ENCODE data around the gene SLC49A3. TPM values are rescaled to one million over a fixed set of nuclear protein-coding genes. Genes with fewer than 3 reads are reported as not detected.

The SLC49A3 gene
- total RNA-seq, 2 experiments from 2014 or later: 0.22 to 0.91 TPM

- Histone ChIP-seq H3K9me3 (ENCODE audit: control insufficient read depth in 1 of 2, insufficient read depth in 1 of 2, low read length in 2 of 2) (no peaks in the 10 kb centered on the region), H3K4me1 (ENCODE audit: insufficient read depth, low read length) (peaks cover 22% of the 10 kb centered on the region), H3K27ac (ENCODE audit: low read depth in 1 of 2, low read length in 2 of 2) (no peak overlapping the region), H3K27me3 (ENCODE audit: control insufficient read depth in 1 of 2, insufficient read depth in 2 of 2, low read length in 2 of 2) (no peaks in the 10 kb centered on the region), H3K4me3 (ENCODE audit: low read length) (no peak overlapping the region), H3K36me3 (ENCODE audit: insufficient read depth, low read length) (peaks cover 6% of the 10 kb centered on the region)
- peaks cover 13% of the 10 kb centered on the region for H3K36me3 Mint-ChIP-seq (ENCODE audit: low read depth)
- no peak for DNase-seq
- no peak for ATAC-seq (ENCODE audit: poor library complexity)
- H3K4me3 Mint-ChIP-seq: peak overlapping the region; percentile 38
- intact Hi-C loops (cut with DNase I, micrococcal nuclease): no loop called here
- peaks cover 10% of the 10 kb centered on the region for H3K4me1 Mint-ChIP-seq (ENCODE audit: low read depth)
- no peaks in the 10 kb centered on the region for H3K27me3 Mint-ChIP-seq
- H3K9me3 Mint-ChIP-seq: no peaks in the 10 kb centered on the region
- no peak for TF ChIP-seq CTCF (IDR thresholded peaks at IDR 0.05)
- ChIA-PET POLR2A (interaction anchor here (4.3 kb wide), 1 partner anchor 8 kb away, joined by 64 read pairs; the partner anchor contains the start of genes ATP5ME and MYL5), CTCF (interaction anchor here (1.4 kb wide), 1 partner anchor 9 kb away, joined by 5 read pairs; the partner anchor contains the start of genes ATP5ME and MYL5)
- H3K27ac Mint-ChIP-seq: no peak overlapping the region
These were observed 23.1 kb downstream of the SLC49A3 start for GRCh38 chr4:665751-666435.

GRCh38 chr4:665381-665750 is 23.6 kb downstream of the SLC49A3 start:
- TF ChIP-seq CTCF (IDR thresholded peaks at IDR 0.05): no peak

GRCh38 chr4:664713-665231 is 24.2 kb downstream of the SLC49A3 start:
- Mint-ChIP-seq H3K9me3 (no peaks in the 10 kb centered on the region), H3K4me3 (peak overlapping the region; percentile 86), H3K27ac (peak overlapping the region; percentile 80), H3K4me1 (ENCODE audit: low read depth) (peaks cover 10% of the 10 kb centered on the region), H3K36me3 (ENCODE audit: low read depth) (peaks cover 6% of the 10 kb centered on the region), H3K27me3 (no peaks in the 10 kb centered on the region)
- Histone ChIP-seq H3K4me1 (ENCODE audit: insufficient read depth, low read length) (peaks cover 22% of the 10 kb centered on the region), H3K27ac (ENCODE audit: low read depth in 1 of 2, low read length in 2 of 2) (no peak overlapping the region), H3K4me3 (ENCODE audit: low read length) (peak overlapping the region; percentile 86), H3K27me3 (ENCODE audit: control insufficient read depth in 1 of 2, insufficient read depth in 2 of 2, low read length in 2 of 2) (no peaks in the 10 kb centered on the region), H3K36me3 (ENCODE audit: insufficient read depth, low read length) (no peaks in the 10 kb centered on the region), H3K9me3 (ENCODE audit: control insufficient read depth in 1 of 2, insufficient read depth in 1 of 2, low read length in 2 of 2) (no peaks in the 10 kb centered on the region)
- intact Hi-C loops (cut with DNase I, micrococcal nuclease): loop anchor here (5.0 kb wide), 3 partner anchors 118 to 327 kb away; partner anchors contain the start of genes PIGG (in 1 of the 2), ZNF141 (in 1 of the 2) and ZNF721 (in 1 of the 2)
- ATAC-seq (ENCODE audit: poor library complexity) (no peak), DNase-seq (peak in 1 of 14 experiments; percentile 21)
- ChIA-PET CTCF (interaction anchor here (1.7 kb wide), 1 partner anchor 9 kb away, joined by 4 read pairs; the partner anchor contains the start of genes ATP5ME and MYL5), POLR2A (interaction anchor here (1.0 to 4.3 kb wide), 3 partner anchors 10 to 328 kb away, joined by 3 to 64 read pairs (median 3); partner anchors contain the start of genes ATP5ME, MYL5 and ZNF141)
- no peak for TF ChIP-seq CTCF (IDR thresholded peaks at IDR 0.05)

More at GRCh38 chr4:665381-665750, 23.6 kb downstream of the SLC49A3 start:
- H3K4me1 Mint-ChIP-seq (ENCODE audit: low read depth): peaks cover 10% of the 10 kb centered on the region
- Histone ChIP-seq H3K36me3 (ENCODE audit: insufficient read depth, low read length) (peaks cover under 1% of the 10 kb centered on the region), H3K9me3 (ENCODE audit: control insufficient read depth in 1 of 2, insufficient read depth in 1 of 2, low read length in 2 of 2) (no peaks in the 10 kb centered on the region), H3K27ac (ENCODE audit: low read depth in 1 of 2, low read length in 2 of 2) (no peak overlapping the region), H3K27me3 (ENCODE audit: control insufficient read depth in 1 of 2, insufficient read depth in 2 of 2, low read length in 2 of 2) (no peaks in the 10 kb centered on the region), H3K4me3 (ENCODE audit: low read length) (no peak overlapping the region), H3K4me1 (ENCODE audit: insufficient read depth, low read length) (peaks cover 22% of the 10 kb centered on the region)
- H3K4me3 Mint-ChIP-seq: peak overlapping the region; percentile 38
- ATAC-seq (ENCODE audit: poor library complexity) (no peak), DNase-seq (no peak)
- intact Hi-C loops (cut with DNase I, micrococcal nuclease): no loop called here
- ChIA-PET POLR2A (interaction anchor here (4.3 kb wide), 1 partner anchor 9 kb away, joined by 64 read pairs; the partner anchor contains the start of genes ATP5ME and MYL5), CTCF (no interaction called here)
- peaks cover 9% of the 10 kb centered on the region for H3K36me3 Mint-ChIP-seq (ENCODE audit: low read depth)
- no peaks in the 10 kb centered on the region for H3K9me3 Mint-ChIP-seq
- H3K27me3 Mint-ChIP-seq: no peaks in the 10 kb centered on the region
- peak overlapping the region; percentile 80 for H3K27ac Mint-ChIP-seq
